NCI-H748 treated with DMSO at 0.1 percent for 48 hours (cell line): ENCODE results near the gene JAML.

Experiments used
- DNase-seq: peaks from one replicate; lab custom pipeline; 2025; lab: John Stamatoyannopoulos, UW

JAML gene

DNA sequence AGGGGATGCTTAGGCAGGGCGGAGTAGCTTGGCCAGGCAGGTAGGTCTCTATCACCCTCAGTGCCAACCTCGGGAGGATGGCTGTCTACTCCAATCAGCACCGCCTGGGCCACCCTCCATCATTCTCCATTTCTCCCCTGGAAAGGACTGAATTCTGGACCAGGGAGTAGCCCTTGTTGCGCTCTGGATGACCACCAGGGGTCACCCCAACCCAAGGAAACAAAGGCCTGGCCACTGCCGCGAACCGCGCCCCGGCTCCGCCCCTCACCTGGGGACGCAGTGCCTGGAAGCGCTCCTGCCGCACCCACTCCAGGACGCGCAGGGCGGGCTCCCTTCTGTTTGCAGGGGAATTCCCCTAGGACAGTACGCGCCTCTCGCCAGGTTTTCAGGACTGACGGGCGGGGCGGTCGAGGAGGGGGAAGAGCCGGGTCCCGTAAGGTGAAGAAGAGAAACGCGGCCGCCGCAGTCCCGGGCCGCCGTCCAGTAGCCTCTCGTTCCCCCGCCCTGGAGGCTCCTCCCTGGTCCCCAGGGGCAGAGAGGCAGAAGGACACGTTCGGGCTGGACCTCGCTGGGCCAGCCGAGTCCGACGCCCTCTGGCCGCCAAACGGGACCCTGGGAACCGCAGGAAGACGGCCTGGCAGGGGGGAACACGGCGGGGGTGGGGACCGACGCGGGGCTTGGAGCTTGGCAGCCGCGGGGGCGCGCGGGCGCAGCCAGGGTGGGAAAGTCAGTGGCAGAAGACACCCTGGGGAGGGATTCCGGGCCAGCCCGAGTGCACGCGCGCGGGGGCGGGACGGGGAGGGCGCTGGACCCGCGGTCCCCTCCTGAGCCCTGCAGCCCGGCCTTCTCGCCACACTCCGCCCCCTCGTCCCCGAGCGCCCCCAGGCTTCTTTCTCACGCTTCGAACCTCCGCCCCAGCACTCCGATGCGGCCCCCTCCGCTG is 79.3 kb downstream of the JAML start:
- peak; percentile 69 for DNase-seq

- DNase-seq, result no peak
Observed at GRCh38 chr11:118144301-118145268, 80.2 kb downstream of the JAML start.
